SU-DHL-6 (cell line): ENCODE data around the gene CEP78.

Experiments
- H2AFZ ChIP-seq: fragments of 200-600 bp; sonication (generic); 2 replicates; pipeline ENCODE4 v1.6.1; 2014; ENCODE audit warnings: low read depth, mild to moderate bottlenecking, moderate library complexity, mixed read lengths, antibody characterized with exemption, low read length; ENCODE audit not compliant: severe bottlenecking
- H3F3A ChIP-seq: fragments of 200-600 bp; shearing (Covaris generic); 2 replicates; pipeline ENCODE4 v1.6.0; 2016; ENCODE audit warnings: antibody characterized with exemption, mild to moderate bottlenecking; ENCODE audit not compliant: insufficient read depth
- H3K27ac ChIP-seq: fragments of 200-600 bp; sonication (generic); 2 replicates; pipeline ENCODE4 v1.5.1; 2016; ENCODE audit warnings: low read depth, mild to moderate bottlenecking, low read length, moderate library complexity, mixed read lengths
- H3K27me3 ChIP-seq: fragments of 200-600 bp; sonication (generic), shearing (Covaris generic); 2 replicates; pipeline ENCODE4 v1.6.0; 2014; ENCODE audit warnings: mild to moderate bottlenecking, low read length
- H3K36me3 ChIP-seq: fragments of 200-600 bp; sonication (generic); 2 replicates; pipeline ENCODE4 v1.6.1; 2014; ENCODE audit warnings: mild to moderate bottlenecking, low read length, mixed read lengths
- H3K4me2 ChIP-seq: fragments of 300-600, 200-600 bp; shearing (Covaris generic), sonication (generic); 2 replicates; pipeline ENCODE4 v1.6.0; 2014; ENCODE audit warnings: low read length, low read depth, mild to moderate bottlenecking; ENCODE audit not compliant: poor library complexity, severe bottlenecking
- H3K4me3 ChIP-seq: fragments of 200-600 bp; sonication (generic); 2 replicates; pipeline ENCODE4 v1.5.1; 2014; ENCODE audit warnings: antibody characterized with exemption, low read length, mild to moderate bottlenecking, mixed read lengths; ENCODE audit not compliant: insufficient read depth, poor library complexity, severe bottlenecking
- H3K79me2 ChIP-seq: fragments of 200-600 bp; sonication (generic); 2 replicates; pipeline ENCODE4 v1.6.1; 2014; ENCODE audit warnings: mild to moderate bottlenecking, low read length, moderate library complexity; ENCODE audit not compliant: insufficient read depth
- H3K9ac ChIP-seq: fragments of 200-600 bp; sonication (generic); 2 replicates; pipeline ENCODE4 v1.7.0; 2014; ENCODE audit warnings: mild to moderate bottlenecking, low read length
- H3K9me2 ChIP-seq: fragments of 200-600 bp; sonication (generic); replicated peaks from 2 replicates; pipeline ENCODE4 v1.6.1; 2014; ENCODE audit warnings: low read length; ENCODE audit not compliant: insufficient read depth
- H3K9me3 ChIP-seq: fragments of 200-600 bp; sonication (generic); 2 replicates; pipeline ENCODE4 v1.6.1; 2014; ENCODE audit warnings: low read length, mixed read lengths; ENCODE audit not compliant: insufficient read depth
- H4K20me1 ChIP-seq: fragments of 200-600 bp; sonication (generic); 2 replicates; pipeline ENCODE4 v1.6.1; 2014; ENCODE audit warnings: low read depth, mild to moderate bottlenecking, antibody characterized with exemption, low read length, moderate library complexity, mixed read lengths
- EZH2phosphoT487 ChIP-seq: fragments of 200-600 bp; sonication (generic), shearing (Covaris generic); conservative IDR thresholded peaks from 2 replicates; pipeline ENCODE4 v1.6.1; 2018; ENCODE audit warnings: mild to moderate bottlenecking, antibody characterized with exemption, low read length, moderate library complexity, mixed read lengths
- TF ChIP-seq, protein P1 (sequence below): fragments of 200-600 bp; sonication (generic); IDR thresholded peaks from one replicate; pipeline ENCODE4 v1.5.1; 2017; ENCODE audit warnings: antibody characterized with exemption, mild to moderate bottlenecking, low read length, moderate library complexity; ENCODE audit not compliant: insufficient read depth, poor library complexity, severe bottlenecking

Gene CEP78

DNA sequence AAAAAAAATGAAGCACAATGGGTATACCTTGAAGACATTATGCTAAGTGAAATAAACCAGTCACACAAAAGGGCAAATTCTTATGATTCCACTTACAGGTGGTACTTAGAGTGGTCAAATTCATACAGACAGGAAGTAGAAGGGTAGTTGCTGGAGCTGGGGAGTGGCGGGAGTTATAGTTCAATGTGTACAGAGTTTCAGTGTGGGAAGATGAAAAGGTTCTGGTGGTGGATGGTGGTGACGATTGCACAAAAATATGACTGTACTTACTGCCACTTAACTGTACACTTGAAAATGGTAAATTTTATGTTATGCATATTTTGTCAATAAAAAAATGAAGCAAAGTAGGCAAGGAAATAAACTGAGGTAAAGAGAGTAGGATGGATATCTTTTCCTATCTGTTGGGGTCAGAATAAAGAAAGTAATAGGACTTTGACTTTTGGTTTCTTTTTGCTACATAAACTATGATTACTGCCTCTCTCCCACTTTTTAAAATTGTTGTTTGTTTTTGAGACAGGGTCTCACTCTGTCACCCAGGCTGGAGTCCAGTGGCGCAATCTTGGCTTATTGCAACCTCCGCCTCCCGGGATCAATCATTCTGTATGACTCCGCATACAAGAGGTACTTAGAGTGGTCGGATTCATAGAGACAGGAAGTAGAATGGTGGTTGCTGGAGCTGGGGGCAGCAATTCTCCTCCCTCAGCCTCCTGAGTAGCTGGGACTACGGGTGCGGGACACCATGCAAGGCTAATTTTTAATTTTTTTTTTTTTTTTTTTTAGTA, 57.0 kb downstream of the CEP78 start:
- Histone ChIP-seq H2AFZ (no peak overlapping the region), H3K9me3 (no peaks in the 10 kb centered on the region), H3K36me3 (no peaks in the 10 kb centered on the region), H3F3A (no peaks in the 10 kb centered on the region; the same call in 1 of the 2 replicates), H3K27me3 (no peaks in the 10 kb centered on the region), H3K79me2 (peaks cover 5% of the 10 kb centered on the region), H3K4me2 (no peak overlapping the region), H3K4me3 (no peak overlapping the region), H4K20me1 (no peaks in the 10 kb centered on the region), H3K27ac (no peak overlapping the region), H3K9me2 (no peaks in the 10 kb centered on the region), H3K9ac (no peak overlapping the region)
- no peak for TF ChIP-seq EZH2phosphoT487
- TF ChIP-seq, protein P1, sequence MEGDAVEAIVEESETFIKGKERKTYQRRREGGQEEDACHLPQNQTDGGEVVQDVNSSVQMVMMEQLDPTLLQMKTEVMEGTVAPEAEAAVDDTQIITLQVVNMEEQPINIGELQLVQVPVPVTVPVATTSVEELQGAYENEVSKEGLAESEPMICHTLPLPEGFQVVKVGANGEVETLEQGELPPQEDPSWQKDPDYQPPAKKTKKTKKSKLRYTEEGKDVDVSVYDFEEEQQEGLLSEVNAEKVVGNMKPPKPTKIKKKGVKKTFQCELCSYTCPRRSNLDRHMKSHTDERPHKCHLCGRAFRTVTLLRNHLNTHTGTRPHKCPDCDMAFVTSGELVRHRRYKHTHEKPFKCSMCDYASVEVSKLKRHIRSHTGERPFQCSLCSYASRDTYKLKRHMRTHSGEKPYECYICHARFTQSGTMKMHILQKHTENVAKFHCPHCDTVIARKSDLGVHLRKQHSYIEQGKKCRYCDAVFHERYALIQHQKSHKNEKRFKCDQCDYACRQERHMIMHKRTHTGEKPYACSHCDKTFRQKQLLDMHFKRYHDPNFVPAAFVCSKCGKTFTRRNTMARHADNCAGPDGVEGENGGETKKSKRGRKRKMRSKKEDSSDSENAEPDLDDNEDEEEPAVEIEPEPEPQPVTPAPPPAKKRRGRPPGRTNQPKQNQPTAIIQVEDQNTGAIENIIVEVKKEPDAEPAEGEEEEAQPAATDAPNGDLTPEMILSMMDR = no peak

DNA sequence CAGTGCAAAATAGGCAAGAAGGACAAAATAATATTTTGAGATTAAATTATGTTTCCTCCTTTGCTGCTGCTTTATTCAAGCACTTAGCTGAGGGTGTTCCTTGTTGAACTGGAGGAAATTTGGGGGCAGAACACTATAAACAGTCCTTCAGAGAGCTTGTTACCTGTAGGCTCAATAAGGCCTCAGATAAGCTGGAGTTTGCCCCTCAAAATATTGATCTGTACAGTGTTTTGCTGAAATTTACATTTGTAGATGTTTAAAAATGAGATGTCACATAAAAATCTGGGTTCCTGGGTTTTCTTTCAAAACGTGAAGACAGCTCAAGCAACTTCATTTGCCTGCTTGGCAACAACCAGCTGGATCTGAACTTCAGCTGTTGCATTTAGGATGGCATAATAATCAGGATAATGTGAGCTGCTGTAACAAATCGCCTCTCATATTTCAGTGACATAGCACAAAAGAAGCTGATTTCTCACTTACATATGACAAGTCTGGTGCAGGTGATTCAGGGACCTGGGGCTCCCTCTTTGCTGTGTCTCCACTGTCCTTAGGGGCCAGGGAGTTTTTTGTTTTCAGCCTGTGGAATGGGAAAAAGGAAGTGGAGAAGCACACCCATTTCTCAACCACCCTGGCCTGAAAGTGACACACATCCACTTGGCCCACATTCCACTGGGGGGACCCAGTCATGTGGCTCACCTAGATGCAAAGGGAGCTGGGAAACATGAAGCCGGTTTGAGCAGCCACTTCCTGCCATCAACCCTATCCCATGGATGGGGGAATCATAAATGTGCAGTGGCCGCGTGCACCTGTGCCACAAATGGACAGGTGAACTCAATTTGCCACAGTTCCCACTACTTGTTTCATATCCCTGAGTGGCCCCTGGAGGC, 58.7 kb downstream of the CEP78 start:
- H3K9me2 ChIP-seq = no peaks in the 10 kb centered on the region
- peaks cover 20% of the 10 kb centered on the region for H3K79me2 ChIP-seq
- H3F3A ChIP-seq = peaks cover 9% of the 10 kb centered on the region; the same call in 1 of the 2 replicates
- H3K4me3 ChIP-seq = no peak overlapping the region
- no peak overlapping the region for H3K27ac ChIP-seq
- TF ChIP-seq, protein P1 = no peak
- TF ChIP-seq EZH2phosphoT487 = no peak
- no peaks in the 10 kb centered on the region for H3K36me3 ChIP-seq
- no peak overlapping the region for H3K4me2 ChIP-seq
- no peaks in the 10 kb centered on the region for H3K9me3 ChIP-seq
- H3K27me3 ChIP-seq = no peaks in the 10 kb centered on the region
- H3K9ac ChIP-seq = no peak overlapping the region
- no peaks in the 10 kb centered on the region; the same call in 1 of the 2 replicates for H4K20me1 ChIP-seq
- no peak overlapping the region for H2AFZ ChIP-seq

DNA sequence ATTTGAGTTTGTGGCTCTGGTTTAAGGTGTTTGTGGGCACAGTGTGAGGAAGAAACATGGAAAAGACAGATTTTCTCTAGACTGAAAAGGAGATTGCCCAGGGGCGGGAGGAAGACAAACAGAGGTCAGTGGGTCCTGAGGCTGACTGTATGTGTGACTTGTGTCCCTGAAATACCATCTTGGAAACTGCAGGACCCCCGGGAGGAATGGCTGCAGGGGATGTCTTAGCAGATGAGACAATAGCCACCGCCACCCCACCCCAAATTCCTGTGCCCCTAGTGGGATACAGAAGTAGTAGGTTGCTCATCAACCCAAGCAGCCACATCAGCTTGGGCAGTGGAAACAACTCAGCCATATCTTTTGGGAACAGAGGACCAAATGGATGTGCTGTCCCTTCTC, 59.3 kb downstream of the CEP78 start:
- peaks cover 9% of the 10 kb centered on the region; the same call in 1 of the 2 replicates for H3F3A ChIP-seq
- H3K9ac ChIP-seq = no peak overlapping the region
- no peaks in the 10 kb centered on the region for H3K9me3 ChIP-seq
- H4K20me1 ChIP-seq = no peaks in the 10 kb centered on the region; the same call in 1 of the 2 replicates
- no peak overlapping the region for H3K27ac ChIP-seq
- no peaks in the 10 kb centered on the region for H3K9me2 ChIP-seq
- H3K4me2 ChIP-seq = no peak overlapping the region
- H3K4me3 ChIP-seq = no peak overlapping the region
- H3K79me2 ChIP-seq = peaks cover 26% of the 10 kb centered on the region
- TF ChIP-seq EZH2phosphoT487 = no peak
- TF ChIP-seq, protein P1 = no peak
- no peak overlapping the region for H2AFZ ChIP-seq
- H3K36me3 ChIP-seq = no peaks in the 10 kb centered on the region
- no peaks in the 10 kb centered on the region for H3K27me3 ChIP-seq
